Fibroblast of skin of back (primary cell): ENCODE data around the gene DLK2.
"Not testable (repeated sequence)": the region's sequence is repeated elsewhere in the genome, so short reads cannot be mapped to it uniquely, and the experiment has no call there.

Source experiments
- DNase-seq: peaks from one replicate; pipeline ENCODE4 v3.0.0-alpha.2; 2013

The DLK2 gene

DNA sequence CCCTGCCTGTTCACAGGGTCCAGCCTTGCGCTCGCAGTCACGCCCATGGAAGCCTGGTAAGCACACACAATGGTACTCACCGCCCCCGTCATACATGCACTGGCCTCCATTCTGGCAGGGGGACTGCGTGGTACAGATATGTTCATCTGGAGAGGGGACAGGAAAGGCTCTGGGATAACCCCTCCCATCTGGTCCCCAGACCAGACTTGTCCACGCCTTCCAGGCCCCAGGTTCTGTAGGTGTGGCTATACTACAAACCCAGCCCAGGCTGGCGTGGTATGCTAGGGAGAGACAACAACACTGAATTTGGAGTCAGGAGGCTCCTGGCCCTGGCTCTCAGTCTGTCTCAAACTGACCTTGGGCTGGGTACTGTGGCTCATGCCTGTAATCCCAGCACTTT, 3.4 kb downstream of the DLK2 start:
- no peak for DNase-seq

DNA sequence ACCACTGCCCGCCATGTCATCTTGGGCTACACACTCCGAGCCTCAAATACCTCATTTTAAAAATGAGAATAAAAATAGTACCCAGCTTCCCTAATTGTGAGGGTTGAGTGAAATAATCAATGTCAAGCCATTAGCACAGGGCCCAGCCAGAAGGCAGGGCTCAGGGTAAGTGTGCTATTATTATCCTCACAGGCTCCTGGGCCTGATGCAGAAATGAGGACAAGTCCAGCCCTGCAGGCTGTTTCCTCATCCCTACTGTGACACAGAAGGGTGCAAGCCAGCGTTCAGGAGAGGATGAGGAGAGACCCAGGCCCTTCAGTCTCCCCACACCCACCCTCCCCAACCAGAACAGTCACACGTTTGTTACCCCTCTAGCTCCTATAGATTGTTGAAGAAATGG, 4.0 kb downstream of the DLK2 start:
- no peak for DNase-seq

DNA sequence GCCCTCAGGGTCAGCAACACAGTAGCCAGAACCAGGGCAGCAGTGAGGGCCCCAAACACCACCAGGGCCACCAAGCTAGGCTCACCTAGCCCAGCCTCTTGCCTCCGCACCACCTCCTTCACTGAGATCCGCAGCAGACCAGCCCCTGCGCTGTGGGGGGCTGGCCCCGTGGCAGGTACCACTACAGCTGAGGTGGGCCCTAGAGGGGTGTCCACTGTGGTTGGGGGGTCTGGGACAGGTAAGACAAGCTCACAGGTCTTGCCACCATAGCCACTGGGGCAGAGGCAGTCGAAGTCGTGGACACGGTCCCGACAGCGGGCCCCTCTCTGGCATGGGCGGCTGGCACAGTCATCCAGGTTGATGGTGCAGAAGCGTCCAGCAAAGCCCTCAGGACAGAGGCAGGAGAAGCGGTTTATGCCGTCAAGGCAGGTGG, 4.6 kb downstream of the DLK2 start:
- DNase-seq = no peak

- no peak for DNase-seq
Observed at GRCh38 chr6:43448916-43449315, 6.4 kb downstream of the DLK2 start.

GRCh38 chr6:43447604-43448003, 7.7 kb downstream of the DLK2 start:
- DNase-seq = no peak

DNA sequence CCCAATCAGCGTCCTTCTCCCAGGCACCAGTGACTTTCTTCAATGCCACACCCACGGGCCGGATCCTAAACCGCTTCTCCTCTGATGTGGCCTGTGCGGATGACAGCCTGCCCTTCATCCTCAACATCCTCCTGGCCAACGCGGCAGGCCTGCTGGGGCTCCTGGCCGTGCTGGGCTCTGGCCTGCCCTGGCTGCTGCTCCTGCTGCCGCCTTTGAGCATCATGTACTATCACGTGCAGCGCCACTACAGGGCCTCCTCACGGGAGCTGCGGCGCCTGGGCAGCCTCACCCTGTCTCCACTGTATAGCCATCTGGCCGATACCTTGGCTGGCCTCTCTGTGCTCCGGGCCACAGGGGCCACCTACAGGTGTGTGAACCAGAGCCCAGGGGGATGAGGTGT, 9.8 kb downstream of the DLK2 start:
- DNase-seq = no peak

DNA sequence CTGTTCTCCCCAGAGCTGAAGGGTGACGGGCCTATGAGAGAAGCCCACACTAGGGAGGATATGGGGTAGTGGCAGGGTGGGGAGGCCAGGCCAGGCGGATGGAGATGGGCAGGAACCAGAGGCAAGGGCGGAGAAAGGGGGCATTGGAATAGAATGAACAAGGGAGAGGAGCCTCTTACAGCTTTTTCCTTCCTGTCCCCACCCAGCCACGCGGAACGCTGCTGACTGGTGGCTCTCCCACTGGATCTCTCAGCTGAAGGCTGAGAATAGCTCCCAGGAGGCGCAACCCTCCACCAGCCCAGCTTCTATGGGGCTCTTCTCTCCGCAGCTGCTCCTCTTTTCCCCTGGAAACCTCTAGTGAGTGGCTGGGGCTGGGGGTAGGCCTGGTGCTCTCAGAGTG, 10.8 kb downstream of the DLK2 start:
- DNase-seq = no peak

DNA sequence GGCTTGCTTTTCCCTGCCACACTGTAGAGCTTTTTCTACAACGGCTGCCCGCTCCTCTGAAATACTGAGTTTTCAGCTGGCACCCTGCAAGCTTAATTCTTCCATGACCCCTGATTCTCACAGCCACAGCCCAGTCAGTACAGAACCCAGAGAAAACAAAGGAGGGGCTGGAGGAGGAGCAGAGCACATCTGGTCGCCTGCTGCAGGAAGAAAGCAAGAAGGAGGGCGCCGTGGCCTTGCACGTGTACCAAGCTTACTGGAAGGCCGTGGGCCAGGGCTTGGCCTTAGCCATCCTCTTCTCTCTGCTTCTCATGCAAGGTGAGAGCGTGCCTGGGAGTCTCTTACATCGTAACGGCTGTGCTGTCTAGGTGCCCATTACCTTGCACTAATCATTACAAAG, 11.3 kb downstream of the DLK2 start:
- no peak for DNase-seq

DNA sequence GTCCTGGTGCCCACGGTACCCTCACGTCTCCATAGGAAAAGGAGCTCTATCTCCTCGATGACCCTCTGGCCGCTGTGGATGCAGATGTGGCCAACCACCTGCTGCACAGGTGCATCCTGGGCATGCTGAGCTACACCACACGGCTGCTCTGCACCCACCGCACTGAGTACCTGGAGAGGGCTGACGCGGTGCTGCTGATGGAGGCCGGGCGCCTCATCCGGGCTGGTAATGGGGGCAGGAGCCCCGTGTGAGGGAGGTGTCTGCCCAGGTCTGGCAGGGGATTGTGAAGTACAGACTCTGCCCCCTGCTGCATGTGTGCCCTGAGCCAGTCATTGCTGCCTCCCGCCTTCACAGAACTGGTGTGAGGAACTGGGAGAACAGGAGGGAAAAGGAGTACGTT, 12.4 kb downstream of the DLK2 start:
- no peak for DNase-seq

DNA sequence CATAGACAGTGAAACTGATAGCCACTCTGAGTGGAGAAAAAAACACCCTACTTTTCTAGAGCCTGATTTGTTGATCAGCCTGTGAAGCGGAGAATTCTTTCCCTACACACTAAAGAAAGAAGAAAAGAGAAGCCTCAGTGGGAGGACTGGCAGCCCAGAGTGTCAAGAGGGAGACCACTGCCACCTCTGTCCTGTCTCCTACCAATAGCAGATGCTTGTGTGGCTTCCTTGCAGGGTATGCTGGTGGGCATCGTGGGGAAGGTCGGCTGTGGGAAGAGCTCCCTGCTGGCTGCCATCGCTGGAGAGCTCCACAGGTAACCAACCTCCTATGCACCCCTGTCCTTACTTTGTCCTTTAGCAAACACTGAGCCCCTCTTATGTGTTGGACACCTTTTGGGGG, 17.6 kb downstream of the DLK2 start:
- DNase-seq = no peak

DNA sequence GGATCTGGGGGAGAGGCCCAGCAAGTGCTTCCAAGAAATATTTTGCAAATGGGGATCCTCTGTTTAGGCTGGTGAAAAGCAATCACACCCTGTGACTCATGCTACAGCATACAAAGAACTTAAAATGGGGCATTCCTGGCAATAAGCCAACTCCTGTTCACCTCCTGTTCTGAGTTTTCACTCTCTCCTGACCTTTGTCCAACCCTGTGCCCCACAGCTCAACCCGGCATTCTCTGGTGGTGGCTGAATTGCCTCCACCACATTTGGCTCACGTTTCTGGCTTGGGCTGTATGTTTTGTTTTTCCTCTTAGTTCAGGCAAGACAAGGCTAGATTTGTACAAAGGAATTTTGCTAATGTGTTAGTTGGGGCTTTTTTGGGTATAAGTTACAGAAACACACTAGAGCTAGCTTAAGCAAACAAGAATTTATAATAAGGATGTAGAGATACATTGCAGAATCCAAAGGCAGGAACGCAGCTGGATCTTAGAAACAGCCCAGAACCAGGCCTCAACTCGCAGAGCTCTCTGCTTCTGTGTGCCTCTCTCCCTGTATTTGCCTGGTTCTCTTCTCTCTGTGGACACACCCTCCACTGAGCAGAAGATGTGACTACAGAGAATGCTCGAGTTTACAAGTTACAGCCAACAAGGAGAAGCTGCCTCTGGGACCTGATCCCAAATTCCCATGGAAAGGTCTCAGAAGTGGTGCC, 18.6 kb downstream of the DLK2 start:
- DNase-seq = peak; percentile 69

DNA sequence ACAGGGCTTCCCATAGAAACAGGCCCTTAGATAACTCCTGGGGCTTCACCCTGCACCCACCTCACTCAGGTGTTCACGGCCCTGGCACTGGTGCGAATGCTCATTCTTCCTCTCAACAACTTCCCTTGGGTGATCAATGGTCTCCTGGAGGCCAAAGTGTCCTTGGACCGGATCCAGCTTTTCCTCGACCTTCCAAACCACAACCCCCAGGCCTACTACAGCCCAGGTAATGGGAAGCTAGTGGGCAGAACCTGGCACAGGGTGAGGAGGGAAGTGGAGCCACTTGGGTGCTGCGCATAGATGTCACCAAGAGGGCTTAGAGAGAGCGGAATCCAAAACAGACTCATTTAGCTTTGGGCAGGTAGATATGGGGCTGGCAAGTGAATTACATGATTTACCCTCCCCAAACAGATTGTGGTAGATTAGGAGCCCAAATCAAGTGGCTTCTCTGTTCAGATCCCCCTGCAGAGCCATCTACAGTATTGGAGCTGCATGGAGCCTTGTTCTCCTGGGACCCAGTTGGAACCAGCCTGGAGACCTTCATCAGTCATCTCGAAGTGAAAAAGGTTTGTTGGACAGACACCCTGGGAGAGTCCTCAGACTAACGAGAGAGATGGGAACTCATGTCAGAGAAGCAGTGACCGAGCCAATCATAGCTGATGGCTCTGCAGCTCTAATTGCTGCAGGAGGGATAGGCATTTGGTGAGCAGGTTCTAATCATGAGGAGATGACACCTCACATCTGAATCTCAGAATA, 19.5 kb downstream of the DLK2 start:
- DNase-seq = no peak

DNA sequence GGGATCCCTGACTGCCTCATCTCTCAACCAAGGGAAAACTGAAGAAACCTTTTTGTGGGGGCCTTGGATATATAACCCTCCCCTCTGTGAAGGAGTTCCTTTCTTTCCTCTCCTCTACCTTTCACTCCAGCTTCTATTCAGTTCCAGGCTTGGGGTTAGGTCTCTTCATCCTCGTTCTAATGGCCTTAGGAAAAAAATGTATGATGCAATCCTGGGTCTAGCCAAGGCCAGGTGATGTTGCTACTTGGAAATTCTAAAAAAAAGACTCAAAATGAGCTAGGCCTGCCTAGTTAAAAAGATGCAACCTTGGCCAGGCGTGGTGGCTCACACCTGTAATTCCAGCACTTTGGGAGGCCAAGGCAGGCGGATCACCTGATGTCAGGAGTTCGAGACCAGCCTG, 20.4 kb downstream of the DLK2 start:
- DNase-seq = no peak

- DNase-seq = no peak
Observed at GRCh38 chr6:43434001-43434840, 21.1 kb downstream of the DLK2 start.

DNA sequence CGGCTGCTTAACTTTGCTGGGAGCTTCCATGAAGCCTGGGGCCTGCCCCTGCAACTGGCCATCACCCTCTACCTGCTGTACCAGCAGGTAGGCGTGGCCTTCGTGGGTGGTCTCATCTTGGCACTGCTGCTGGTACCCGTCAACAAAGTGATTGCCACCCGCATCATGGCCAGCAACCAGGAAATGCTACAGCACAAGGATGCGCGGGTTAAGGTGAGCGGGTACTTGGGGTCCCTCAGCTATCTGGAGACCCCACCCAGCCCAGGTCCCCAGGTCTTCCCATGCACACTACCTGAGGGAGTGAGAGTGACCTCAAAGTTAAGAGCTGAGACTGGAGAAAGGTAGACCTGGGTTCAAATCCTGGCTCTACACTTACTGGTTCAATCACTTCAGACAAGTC, 22.2 kb downstream of the DLK2 start:
- no peak for DNase-seq

DNA sequence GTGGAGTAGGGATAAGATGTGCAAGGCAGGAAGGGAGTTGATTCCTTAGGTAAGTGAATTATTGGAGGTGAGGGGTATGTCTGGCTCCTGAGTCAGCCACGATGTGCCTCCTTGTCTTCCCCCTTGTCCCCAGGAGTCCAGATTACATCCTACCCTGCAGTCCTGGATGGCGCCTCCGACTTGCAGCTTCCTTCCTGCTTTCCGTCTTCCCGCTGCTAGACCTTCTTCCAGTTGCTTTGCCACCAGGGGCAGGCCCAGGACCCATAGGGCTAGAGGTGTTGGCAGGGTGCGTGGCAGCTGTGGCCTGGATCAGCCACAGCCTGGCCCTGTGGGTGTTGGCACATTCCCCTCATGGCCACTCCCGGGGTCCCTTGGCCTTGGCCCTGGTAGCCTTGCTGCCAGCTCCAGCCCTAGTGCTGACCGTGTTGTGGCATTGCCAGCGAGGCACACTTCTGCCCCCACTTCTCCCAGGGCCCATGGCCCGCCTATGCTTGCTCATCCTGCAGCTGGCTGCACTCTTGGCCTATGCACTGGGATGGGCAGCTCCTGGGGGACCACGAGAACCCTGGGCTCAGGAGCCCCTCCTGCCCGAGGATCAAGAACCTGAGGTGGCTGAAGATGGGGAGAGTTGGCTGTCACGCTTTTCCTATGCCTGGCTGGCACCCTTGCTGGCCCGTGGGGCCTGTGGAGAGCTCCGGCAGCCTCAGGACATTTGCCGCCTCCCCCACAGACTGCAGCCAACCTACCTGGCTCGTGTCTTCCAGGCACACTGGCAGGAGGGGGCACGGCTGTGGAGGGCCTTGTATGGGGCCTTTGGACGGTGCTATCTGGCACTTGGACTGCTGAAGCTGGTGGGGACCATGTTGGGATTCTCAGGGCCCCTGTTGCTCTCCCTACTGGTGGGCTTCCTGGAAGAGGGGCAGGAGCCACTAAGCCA, 23.1 kb downstream of the DLK2 start:
- no peak for DNase-seq

GRCh38 chr6:43428874-43429273, 26.5 kb downstream of the DLK2 start:
- no peak for DNase-seq

GRCh38 chr6:43428112-43428570, 27.2 kb downstream of the DLK2 start:
- no peak for DNase-seq

DNA sequence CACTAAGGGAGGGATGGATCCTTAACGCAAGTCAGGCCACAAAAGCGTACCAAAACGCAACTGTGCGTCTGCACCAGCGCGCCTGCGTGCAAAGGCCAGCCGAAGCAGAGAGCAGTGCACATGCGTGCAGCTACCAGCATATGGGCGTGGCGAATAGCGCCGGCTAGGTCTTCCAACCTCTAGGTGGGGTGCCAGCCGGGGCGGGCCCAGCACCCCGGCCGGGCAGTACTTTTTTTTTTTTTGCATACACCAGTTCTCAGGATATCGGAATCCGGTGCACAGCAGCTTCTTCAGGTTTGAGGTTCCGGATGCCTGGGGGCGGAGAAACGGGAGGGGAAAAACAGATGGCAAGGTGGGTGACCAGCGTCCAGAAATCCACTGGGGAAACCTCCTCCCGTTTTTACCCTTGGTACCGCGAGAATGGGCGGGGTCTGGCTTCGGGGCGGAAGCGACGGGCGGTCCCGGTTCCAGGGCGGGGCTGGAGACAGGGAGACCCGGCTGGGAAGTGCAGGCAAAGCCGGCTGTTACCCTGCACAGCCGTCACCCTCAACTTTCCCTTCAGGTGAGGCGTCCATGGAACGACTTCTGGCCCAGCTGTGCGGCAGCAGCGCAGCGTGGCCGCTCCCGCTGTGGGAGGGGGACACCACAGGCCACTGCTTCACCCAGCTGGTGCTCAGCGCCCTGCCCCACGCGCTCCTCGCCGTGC, 27.8 kb downstream of the DLK2 start, which contains the start of gene ABCC10:
Gene ABCC10 (plus strand): TSS at position 136 of the 706 bp plus-strand sequence. CDS start 438 bp downstream, at position 574.
- DNase-seq = peak; percentile 95

DNA sequence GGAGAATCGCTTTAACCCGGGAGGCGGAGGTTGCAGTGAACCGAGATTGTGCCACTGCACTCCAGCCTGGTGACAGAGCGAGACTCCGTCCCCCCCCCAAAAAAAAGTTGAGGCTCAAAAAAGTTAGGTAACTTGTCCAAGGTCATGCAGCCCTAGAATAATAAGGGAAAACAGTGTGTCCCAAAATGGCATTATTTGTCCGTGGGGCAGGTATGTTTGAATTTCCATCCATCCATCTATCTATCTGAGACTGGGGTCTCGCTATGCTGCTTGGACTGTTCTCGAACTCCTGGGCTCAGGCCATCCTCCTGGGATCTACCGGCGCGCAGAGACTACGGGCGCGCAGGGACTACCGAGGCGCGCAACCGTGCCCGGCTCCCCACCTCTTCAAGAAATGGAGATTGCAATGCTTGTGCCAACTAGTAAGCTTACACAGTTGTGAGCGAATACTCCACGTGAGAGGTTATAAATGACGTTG, 28.4 kb downstream of the DLK2 start:
- DNase-seq = no peak

DNA sequence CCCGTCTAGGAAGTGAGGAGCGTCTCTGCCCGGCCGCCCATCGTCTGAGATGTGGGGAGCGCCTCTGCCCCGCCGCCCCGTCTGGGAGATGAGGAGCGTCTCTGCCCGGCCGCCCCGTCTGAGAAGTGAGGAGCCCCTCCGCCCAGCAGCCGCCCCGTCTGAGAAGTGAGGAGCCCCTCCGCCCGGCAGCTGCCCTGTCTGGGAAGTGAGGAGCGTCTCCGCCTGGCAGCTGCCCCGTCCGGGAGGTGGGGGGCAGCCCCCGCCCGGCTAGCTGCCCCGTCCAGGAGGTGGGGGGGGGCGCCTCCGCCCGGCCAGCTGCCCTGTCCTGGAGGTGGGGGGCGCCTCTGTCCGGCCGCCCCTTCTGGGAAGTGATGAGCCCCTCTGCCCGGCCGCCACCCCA, 30.3 kb downstream of the DLK2 start:
- DNase-seq = not testable (repeated sequence)
